GM21825 (cell line): ENCODE results near the gene CDT1.

ENCODE experiments used
- ATAC-seq: cut with Tn5 transposase; IDR thresholded peaks from one replicate; pipeline ENCODE4 v1.9.1; 2021; ENCODE audit warnings: mild to moderate bottlenecking, moderate library complexity; ENCODE audit not compliant: unreplicated experiment

Gene CDT1

GRCh38 chr16:88803264-88803987 lies at the start of gene CDT1:
Gene CDT1, plus strand, starts transcription at chr16:88803789. Its CDS starts 43 bp downstream, at chr16:88803832.
- ATAC-seq: peak; percentile 26

DNA sequence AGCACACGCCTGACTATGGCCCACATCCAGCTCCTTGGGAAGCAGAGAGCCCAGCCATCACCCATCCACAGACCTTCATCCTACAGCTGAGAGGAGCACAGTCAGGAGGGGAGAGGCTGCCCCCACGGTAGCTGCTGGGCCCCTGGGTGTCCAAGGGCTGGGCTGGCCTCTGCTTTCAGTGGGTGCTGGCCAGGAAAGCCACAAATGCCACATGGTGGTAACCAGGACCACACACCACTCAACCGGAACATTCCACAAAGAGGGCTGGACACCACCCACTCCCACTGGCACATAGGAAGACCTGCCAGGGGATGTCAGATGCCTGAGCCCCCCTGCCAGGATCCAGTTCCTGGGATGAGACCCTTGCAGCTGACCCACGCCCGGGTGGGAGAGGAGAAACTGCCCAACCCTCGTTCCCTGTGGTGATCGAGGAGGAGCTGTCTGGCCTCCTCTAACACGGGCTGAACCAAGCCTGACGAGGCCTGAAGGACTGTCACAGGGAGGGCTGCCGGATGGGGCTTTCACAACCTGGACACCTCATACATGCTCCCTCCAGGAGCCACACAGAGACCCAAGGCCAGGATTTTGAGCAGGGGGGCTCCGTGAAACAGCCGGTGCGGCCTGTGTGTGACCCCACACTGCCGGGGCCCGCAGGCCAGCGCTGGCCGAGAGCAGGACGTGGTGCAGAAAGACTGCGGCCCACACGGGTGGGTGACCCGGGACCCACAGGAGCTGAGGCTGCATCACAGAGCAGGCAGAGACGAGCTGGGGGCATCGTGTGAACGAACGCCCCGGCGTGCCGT lies 49.3 kb upstream of the CDT1 start:
- ATAC-seq: no peak

DNA sequence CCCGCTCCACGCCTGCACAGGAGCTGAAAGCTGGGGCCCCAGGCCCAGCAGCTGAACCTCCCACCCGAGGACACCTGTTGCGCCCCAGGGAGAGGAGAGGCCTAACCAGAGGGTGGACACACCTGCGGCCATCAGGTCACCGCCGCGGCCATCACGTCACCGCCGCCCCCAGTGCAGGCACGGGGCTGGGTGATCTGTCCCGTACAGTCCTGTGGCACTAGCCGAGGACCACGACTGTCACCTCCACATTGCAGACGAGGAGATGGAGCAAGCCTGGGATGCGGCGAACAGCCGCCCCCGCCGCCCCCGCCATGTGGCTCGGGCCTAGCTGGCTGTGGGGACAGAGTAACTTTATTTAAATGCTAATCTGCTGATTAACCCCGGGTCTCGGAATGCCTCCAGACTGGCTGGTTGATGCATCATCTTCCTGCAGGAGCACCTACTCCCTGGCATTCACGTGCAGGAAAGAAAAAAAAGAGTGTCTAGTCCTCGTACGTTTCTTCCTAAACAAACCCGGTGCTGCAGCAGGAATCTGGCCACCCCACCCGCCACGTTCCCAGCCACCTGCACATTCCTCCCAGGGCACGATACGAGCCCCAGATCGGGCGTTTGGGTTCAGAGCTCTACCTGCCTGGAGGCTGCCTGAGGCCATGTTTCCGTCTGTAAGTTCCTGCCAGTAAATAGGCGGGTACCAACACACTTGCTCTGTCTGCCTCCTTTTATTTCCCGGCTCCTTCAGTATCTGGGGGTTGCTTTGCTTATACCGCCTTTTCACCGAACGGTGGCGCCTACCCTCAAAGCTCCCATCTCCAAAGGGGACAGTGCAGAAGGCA lies 48.5 kb upstream of the CDT1 start:
- no peak for ATAC-seq

DNA sequence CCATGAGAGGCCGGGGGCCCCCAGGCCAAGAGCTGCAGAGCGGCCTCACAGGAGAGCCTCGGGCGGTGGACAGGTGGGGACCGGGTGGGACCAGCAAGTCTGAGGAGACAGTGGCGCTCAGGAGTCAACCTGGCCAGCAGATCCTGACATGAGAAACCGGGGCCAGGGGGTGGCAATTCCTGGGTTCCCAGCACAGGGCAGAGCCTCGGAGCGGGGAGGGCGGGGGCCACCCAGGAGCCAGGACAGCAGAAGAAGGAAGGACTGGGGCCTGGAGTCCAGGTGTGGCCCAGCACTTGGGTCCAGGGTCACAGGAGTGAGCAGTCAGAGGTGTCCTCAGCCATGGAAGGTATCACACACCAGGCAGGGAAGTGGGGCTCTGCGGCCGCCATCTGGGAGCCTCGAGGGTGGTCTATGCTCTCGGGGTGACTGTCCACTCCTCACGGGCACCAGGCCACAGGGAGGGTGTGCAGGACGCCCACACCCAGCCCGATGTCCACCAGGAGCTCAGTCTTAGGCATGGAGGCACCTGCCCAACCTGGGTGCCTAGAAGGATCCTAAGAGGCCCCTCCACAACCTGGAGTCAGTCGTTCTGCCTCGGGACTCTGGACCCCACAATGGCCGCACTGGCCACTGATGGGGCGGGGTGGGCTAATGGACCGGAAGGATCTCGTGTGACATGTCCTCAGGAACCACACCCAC lies 47.7 kb upstream of the CDT1 start:
- no peak for ATAC-seq

- ATAC-seq: no peak
Observed at GRCh38 chr16:88758227-88758943, 45.2 kb upstream of the CDT1 start.

DNA sequence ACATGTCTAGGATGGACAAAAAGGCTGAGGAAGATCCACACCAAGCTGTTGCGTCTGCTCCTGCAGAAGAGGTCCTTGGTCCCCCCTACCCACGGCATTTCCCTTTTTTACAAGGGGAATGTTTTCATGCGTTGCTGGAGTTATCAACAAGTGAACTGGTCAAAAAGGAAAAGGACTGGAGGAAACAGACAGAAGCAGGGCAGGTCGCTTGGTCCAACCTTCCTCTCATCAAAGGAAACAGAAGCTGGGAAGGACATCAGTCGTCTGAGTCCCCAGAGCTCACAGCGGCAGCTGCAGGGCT lies 44.7 kb upstream of the CDT1 start:
- ATAC-seq: no peak

GRCh38 chr16:88759245-88759975 lies 44.2 kb upstream of the CDT1 start:
- no peak for ATAC-seq

DNA sequence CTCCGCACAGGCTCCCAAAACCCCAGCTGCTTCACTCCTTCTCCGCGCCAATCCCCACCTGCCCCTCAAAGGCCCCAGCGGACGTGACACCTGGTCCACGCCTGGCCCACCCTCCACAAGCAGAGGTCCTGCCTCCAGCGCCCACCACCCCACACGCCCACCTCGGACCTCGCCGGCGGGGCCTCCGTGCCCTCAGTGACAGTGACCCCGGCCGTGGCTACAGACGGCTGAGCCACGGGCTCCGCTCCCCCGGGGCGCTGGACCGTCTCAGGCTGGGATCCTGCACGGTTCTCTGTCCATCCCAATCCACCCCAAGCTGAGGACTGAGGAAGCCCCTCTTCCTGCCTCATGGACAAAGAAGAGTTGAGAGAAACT lies 43.6 kb upstream of the CDT1 start:
- no peak for ATAC-seq

GRCh38 chr16:88760424-88761142 lies 43.0 kb upstream of the CDT1 start:
- no peak for ATAC-seq

DNA sequence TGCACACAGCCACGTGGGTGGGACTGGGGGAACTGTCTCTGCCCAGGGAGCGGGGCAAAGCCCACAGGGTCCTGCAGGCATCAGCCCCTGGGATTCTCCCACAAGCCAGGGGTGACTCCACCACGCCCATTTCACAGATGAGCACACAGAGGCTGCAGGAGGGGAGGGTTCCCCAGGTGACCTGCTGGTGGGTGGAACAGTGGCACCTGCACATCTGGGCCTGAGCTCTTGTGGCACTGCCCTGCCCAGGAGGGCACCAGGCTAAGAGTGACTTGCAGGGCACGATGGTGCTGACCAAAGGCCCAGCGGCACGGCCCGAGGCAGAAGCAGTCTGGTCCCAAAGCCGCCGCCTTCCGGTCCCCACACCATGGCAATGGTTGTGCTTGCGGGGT lies 42.5 kb upstream of the CDT1 start:
- ATAC-seq: no peak

- ATAC-seq: no peak
Observed at GRCh38 chr16:88761830-88762229, 41.8 kb upstream of the CDT1 start.

DNA sequence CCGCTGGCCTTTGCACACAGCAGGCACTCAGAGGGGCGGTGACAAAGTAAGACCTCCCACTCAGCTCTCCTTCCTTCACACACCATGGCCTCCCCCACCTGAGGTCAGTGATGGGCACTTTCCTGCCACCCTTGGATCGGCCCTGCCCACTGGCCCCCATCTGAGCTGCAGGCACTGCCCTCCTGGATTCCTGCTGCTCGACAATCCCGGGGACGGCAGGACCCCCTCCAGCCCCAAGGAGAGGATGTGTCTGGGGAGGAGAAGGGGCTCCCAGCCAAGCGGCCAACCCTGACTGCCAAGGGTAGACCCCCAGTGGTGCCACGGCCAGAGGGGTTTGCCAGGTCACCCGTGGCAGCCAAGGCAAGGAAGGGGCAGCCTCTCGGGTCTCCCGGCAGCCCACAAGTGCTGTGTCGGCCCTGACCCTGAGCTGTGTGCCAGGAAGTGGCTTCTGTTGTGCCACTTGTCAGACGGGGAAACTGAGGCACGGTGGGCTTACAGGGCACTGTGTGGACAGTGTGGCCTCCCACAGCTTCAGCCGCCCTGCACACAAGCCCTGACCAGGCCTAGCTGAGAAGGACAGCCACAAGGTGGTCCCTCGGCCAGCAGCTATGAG lies 41.2 kb upstream of the CDT1 start:
- ATAC-seq: no peak

- ATAC-seq: no peak
Observed at GRCh38 chr16:88762941-88763340, 40.6 kb upstream of the CDT1 start.

GRCh38 chr16:88763502-88764053 lies 40.0 kb upstream of the CDT1 start:
- ATAC-seq: no peak

GRCh38 chr16:88764080-88764479 lies 39.5 kb upstream of the CDT1 start:
- no peak for ATAC-seq

GRCh38 chr16:88764913-88765349 lies 38.7 kb upstream of the CDT1 start:
- ATAC-seq: no peak

- no peak for ATAC-seq
Observed at GRCh38 chr16:88766975-88767374, 36.6 kb upstream of the CDT1 start.

GRCh38 chr16:88767546-88768070 lies 36.0 kb upstream of the CDT1 start:
- ATAC-seq: no peak
